A549 (cell line): ENCODE data around the gene FAH.

Experiments used
- RFX5 ChIP-seq: fragments of 450-650 bp; IDR thresholded peaks from 2 replicates; pipeline ENCODE4 v1.7.1; 2014; ENCODE audit warnings: antibody characterized with exemption, mild to moderate bottlenecking, moderate library complexity
- TF ChIP-seq, protein P1 (sequence below): fragments of >200 bp; sonication (Bioruptor Twin); formaldehyde crosslinking; IDR thresholded peaks from 3 replicates; pipeline ENCODE4 v1.5.1; 2016
- TF ChIP-seq, protein P2 (sequence below): fragments of 150-350 bp; IDR thresholded peaks from 2 replicates; pipeline ENCODE4 v1.6.1; 2014; ENCODE audit warnings: low read depth, mild to moderate bottlenecking, low read length

DNA sequence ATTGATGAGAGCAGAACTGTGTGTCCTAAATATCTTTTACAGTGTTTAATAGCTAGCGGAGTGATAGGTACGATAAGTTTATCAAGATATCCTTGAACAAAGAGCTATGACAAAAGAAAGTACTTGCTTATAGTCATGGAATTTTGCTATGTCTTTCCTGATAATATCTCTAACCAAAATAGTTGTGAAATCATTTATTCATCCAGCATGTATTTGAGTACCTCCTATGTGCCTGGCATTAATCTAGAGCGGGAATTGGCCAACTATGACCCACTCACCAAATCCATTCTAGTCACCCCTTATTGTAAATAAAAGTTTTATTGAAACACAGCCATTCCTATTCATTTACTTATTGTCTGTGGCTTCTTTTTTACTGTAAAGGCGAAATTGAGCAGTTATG is 46.7 kb upstream of the FAH start:
- TF ChIP-seq, protein P1, sequence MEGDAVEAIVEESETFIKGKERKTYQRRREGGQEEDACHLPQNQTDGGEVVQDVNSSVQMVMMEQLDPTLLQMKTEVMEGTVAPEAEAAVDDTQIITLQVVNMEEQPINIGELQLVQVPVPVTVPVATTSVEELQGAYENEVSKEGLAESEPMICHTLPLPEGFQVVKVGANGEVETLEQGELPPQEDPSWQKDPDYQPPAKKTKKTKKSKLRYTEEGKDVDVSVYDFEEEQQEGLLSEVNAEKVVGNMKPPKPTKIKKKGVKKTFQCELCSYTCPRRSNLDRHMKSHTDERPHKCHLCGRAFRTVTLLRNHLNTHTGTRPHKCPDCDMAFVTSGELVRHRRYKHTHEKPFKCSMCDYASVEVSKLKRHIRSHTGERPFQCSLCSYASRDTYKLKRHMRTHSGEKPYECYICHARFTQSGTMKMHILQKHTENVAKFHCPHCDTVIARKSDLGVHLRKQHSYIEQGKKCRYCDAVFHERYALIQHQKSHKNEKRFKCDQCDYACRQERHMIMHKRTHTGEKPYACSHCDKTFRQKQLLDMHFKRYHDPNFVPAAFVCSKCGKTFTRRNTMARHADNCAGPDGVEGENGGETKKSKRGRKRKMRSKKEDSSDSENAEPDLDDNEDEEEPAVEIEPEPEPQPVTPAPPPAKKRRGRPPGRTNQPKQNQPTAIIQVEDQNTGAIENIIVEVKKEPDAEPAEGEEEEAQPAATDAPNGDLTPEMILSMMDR, result no peak
- TF ChIP-seq, protein P2, sequence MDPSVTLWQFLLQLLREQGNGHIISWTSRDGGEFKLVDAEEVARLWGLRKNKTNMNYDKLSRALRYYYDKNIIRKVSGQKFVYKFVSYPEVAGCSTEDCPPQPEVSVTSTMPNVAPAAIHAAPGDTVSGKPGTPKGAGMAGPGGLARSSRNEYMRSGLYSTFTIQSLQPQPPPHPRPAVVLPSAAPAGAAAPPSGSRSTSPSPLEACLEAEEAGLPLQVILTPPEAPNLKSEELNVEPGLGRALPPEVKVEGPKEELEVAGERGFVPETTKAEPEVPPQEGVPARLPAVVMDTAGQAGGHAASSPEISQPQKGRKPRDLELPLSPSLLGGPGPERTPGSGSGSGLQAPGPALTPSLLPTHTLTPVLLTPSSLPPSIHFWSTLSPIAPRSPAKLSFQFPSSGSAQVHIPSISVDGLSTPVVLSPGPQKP, result no peak
- no peak for TF ChIP-seq RFX5
